ENCODE measurements around the gene PERP. TPM values are rescaled to one million over a fixed set of nuclear protein-coding genes. Genes with fewer than 3 reads are reported as not detected.

PERP gene
- total RNA-seq, 1 experiment from 2014 or later: 348 TPM

- no peak for DNase-seq (ENCODE audit: low read depth, low spot score)
- no peak for ATAC-seq
- no peak for TF ChIP-seq SIN3A (IDR thresholded peaks at IDR 0.05; ENCODE audit: borderline replicate concordance, insufficient read depth, low read depth, low read length)
- Histone ChIP-seq H3K36me3 (ENCODE audit: control insufficient read depth, insufficient read depth, low read length) (no peaks in the 10 kb centered on the region), H3K27me3 (ENCODE audit: control insufficient read depth, insufficient read depth, low read length) (no peaks in the 10 kb centered on the region), H3K4me3 (ENCODE audit: low read depth in 2 of 2, low read length in 2 of 2) (no peak overlapping the region), H3K4me1 (ENCODE audit: control insufficient read depth, insufficient read depth, low read length) (no peaks in the 10 kb centered on the region), H3K27ac (ENCODE audit: low read length) (no peak overlapping the region), H3K9me3 (ENCODE audit: control insufficient read depth, insufficient read depth, low read depth, low read length) (no peaks in the 10 kb centered on the region)
- CTCF ChIA-PET: no interaction called here
- intact Hi-C loops (cut with micrococcal nuclease; ENCODE audit: unreplicated experiment) (no loop called here), in situ Hi-C loops (cut with HindIII; ENCODE audit: low pct_unique_long_range_greater_than_20kb, low sequenced_read_pairs) (no loop called here)
- BruUV-seq (replicated peaks): no TSS peak
- POLR2A ChIA-PET: interaction anchor here (0.6 kb wide), 2 partner anchors 14 to 519 kb away, joined by 3 to 5 read pairs; no protein-coding TSS in a partner anchor
Measured at GRCh38 chr6:138128096-138128495, 20.9 kb upstream of the PERP start.

DNA sequence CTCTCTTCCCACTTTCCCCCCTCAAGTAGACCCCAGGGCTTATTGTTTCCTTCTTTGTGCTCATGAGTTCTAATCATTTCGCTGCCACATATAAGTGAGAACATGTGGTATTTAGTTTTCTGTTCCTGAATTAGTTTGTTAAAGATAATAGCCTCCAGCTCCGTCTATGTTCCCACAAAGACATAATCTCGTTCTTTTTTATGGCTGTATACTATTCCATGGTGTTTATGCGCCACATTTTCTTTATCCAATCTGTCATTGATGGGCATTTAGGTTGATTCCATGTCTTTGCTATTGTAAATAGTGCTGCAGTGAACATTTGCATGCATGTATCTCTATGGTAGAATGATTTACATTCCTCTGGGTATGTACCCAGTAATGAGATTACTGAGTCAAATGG lies 16.9 kb upstream of the PERP start:
- POLR2A ChIA-PET: no interaction called here
- in situ Hi-C loops (cut with HindIII; ENCODE audit: low pct_unique_long_range_greater_than_20kb, low sequenced_read_pairs): no loop called here
- TF ChIP-seq, protein P1, sequence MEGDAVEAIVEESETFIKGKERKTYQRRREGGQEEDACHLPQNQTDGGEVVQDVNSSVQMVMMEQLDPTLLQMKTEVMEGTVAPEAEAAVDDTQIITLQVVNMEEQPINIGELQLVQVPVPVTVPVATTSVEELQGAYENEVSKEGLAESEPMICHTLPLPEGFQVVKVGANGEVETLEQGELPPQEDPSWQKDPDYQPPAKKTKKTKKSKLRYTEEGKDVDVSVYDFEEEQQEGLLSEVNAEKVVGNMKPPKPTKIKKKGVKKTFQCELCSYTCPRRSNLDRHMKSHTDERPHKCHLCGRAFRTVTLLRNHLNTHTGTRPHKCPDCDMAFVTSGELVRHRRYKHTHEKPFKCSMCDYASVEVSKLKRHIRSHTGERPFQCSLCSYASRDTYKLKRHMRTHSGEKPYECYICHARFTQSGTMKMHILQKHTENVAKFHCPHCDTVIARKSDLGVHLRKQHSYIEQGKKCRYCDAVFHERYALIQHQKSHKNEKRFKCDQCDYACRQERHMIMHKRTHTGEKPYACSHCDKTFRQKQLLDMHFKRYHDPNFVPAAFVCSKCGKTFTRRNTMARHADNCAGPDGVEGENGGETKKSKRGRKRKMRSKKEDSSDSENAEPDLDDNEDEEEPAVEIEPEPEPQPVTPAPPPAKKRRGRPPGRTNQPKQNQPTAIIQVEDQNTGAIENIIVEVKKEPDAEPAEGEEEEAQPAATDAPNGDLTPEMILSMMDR (IDR thresholded peaks at IDR 0.05): no peak
- TF ChIP-seq POLR2AphosphoS5 (IDR thresholded peaks at IDR 0.05; ENCODE audit: low read depth, low read length): no peak
- no peak for TF ChIP-seq TCF7L2 (IDR thresholded peaks at IDR 0.05; ENCODE audit: low read depth, low read length)
- no peak for TF ChIP-seq SIN3A (IDR thresholded peaks at IDR 0.05; ENCODE audit: borderline replicate concordance, insufficient read depth, low read depth, low read length)
- TF ChIP-seq, protein P2, sequence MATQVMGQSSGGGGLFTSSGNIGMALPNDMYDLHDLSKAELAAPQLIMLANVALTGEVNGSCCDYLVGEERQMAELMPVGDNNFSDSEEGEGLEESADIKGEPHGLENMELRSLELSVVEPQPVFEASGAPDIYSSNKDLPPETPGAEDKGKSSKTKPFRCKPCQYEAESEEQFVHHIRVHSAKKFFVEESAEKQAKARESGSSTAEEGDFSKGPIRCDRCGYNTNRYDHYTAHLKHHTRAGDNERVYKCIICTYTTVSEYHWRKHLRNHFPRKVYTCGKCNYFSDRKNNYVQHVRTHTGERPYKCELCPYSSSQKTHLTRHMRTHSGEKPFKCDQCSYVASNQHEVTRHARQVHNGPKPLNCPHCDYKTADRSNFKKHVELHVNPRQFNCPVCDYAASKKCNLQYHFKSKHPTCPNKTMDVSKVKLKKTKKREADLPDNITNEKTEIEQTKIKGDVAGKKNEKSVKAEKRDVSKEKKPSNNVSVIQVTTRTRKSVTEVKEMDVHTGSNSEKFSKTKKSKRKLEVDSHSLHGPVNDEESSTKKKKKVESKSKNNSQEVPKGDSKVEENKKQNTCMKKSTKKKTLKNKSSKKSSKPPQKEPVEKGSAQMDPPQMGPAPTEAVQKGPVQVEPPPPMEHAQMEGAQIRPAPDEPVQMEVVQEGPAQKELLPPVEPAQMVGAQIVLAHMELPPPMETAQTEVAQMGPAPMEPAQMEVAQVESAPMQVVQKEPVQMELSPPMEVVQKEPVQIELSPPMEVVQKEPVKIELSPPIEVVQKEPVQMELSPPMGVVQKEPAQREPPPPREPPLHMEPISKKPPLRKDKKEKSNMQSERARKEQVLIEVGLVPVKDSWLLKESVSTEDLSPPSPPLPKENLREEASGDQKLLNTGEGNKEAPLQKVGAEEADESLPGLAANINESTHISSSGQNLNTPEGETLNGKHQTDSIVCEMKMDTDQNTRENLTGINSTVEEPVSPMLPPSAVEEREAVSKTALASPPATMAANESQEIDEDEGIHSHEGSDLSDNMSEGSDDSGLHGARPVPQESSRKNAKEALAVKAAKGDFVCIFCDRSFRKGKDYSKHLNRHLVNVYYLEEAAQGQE (IDR thresholded peaks at IDR 0.05; ENCODE audit: insufficient read depth in 1 of 2, low read depth in 2 of 2, low read length in 1 of 2): no peak

DNA sequence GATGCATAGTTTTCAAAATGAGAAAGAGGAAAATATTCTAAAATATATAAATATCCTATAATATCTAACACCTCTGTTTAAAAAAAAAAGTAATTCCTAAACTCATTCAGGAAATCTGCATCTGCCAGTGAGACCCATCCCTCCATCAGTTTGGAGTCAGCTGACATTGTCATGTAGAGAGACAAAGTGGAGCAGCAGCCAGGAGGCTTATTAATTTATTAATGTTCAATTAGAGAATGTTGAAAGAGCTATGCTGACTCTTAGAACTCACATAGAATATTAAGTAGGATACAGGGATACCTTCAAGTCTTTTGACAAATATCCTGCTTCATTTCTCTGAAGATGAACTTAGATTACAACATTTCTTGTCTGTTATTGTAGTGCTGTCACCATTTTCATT lies 12.8 kb upstream of the PERP start:
- H3K27me3 ChIP-seq (ENCODE audit: control insufficient read depth, insufficient read depth, low read length): peaks cover 2% of the 10 kb centered on the region; the same call in 1 of the 2 replicates
- H3K36me3 ChIP-seq (ENCODE audit: control insufficient read depth, insufficient read depth, low read length): no peaks in the 10 kb centered on the region
- no peak overlapping the region for H3K4me3 ChIP-seq (ENCODE audit: low read depth in 2 of 2, low read length in 2 of 2)
- ATAC-seq (no peak), DNase-seq (ENCODE audit: low read depth, low spot score) (no peak)
- in situ Hi-C loops (cut with HindIII; ENCODE audit: low pct_unique_long_range_greater_than_20kb, low sequenced_read_pairs): no loop called here
- ChIA-PET CTCF (interaction anchor here (0.6 to 0.7 kb wide), 3 partner anchors 28 to 1245 kb away, joined by 3 to 4 read pairs (median 3); no protein-coding TSS in a partner anchor), POLR2A (interaction anchor here (0.7 kb wide), 1 partner anchor 362 kb away, joined by 3 read pairs; no protein-coding TSS in a partner anchor)
- TF ChIP-seq POLR2AphosphoS5 (IDR thresholded peaks at IDR 0.05; ENCODE audit: low read depth, low read length) (no peak), SIN3A (IDR thresholded peaks at IDR 0.05; ENCODE audit: borderline replicate concordance, insufficient read depth, low read depth, low read length) (no peak), TCF7L2 (IDR thresholded peaks at IDR 0.05; ENCODE audit: low read depth, low read length) (no peak)
- TF ChIP-seq, protein P1 (IDR thresholded peaks at IDR 0.05): no peak
- TF ChIP-seq, protein P2 (IDR thresholded peaks at IDR 0.05; ENCODE audit: insufficient read depth in 1 of 2, low read depth in 2 of 2, low read length in 1 of 2): no peak
- H3K27ac ChIP-seq (ENCODE audit: low read length): no peak overlapping the region
- no peaks in the 10 kb centered on the region for H3K9me3 ChIP-seq (ENCODE audit: control insufficient read depth, insufficient read depth, low read depth, low read length)
- no peaks in the 10 kb centered on the region for H3K4me1 ChIP-seq (ENCODE audit: control insufficient read depth, insufficient read depth, low read length)
- BruUV-seq (replicated peaks): no TSS peak
- intact Hi-C loops (cut with micrococcal nuclease; ENCODE audit: unreplicated experiment): loop anchor here (5.0 to 10.0 kb wide), 6 partner anchors 92 to 645 kb away; no protein-coding TSS in a partner anchor

More for the DNA sequence above, 16.9 kb upstream of the PERP start:
- Histone ChIP-seq H3K4me3 (ENCODE audit: low read depth in 2 of 2, low read length in 2 of 2) (no peak overlapping the region), H3K27me3 (ENCODE audit: control insufficient read depth, insufficient read depth, low read length) (peaks cover 2% of the 10 kb centered on the region; the same call in 1 of the 2 replicates), H3K9me3 (ENCODE audit: control insufficient read depth, insufficient read depth, low read depth, low read length) (no peaks in the 10 kb centered on the region), H3K36me3 (ENCODE audit: control insufficient read depth, insufficient read depth, low read length) (no peaks in the 10 kb centered on the region), H3K4me1 (ENCODE audit: control insufficient read depth, insufficient read depth, low read length) (no peaks in the 10 kb centered on the region), H3K27ac (ENCODE audit: low read length) (no peak overlapping the region)
- intact Hi-C loops (cut with micrococcal nuclease; ENCODE audit: unreplicated experiment): no loop called here
- ATAC-seq: no peak
- BruUV-seq (replicated peaks): no TSS peak
- no peak for DNase-seq (ENCODE audit: low read depth, low spot score)
- CTCF ChIA-PET: interaction anchor here (0.6 kb wide), 1 partner anchor 8 kb away, joined by 3 read pairs; no protein-coding TSS in a partner anchor
